BE2C (cell line): Measurements from ENCODE around the gene SPDEF.

Experiments
- DNase-seq: peaks from one replicate; pipeline ENCODE4 v3.0.0-alpha.2; 2020
- H3K27me3 ChIP-seq: fragments of 250-450 bp; sonication (Bioruptor Pico); 2 replicates; pipeline ENCODE4 v1.5.1; 2020; ENCODE audit warnings: mild to moderate bottlenecking
- H3K36me3 ChIP-seq: fragments of 250-450 bp; sonication (Bioruptor Pico); 2 replicates; pipeline ENCODE4 v1.5.1; 2020; ENCODE audit warnings: mild to moderate bottlenecking
- H3K4me1 ChIP-seq: fragments of 250-450 bp; sonication (Bioruptor Pico); 2 replicates; pipeline ENCODE4 v1.5.1; 2020
- H3K4me3 ChIP-seq: 2 replicates; pipeline ENCODE4 v1.5.1; 2011; ENCODE audit warnings: low read depth, low read length
- H3K9me3 ChIP-seq: fragments of 250-450 bp; sonication (Bioruptor Pico); 2 replicates; pipeline ENCODE4 v1.5.1; 2020
- TF ChIP-seq, protein P1 (sequence below): IDR thresholded peaks from 2 replicates; pipeline ENCODE4 v1.5.1; 2012; ENCODE audit warnings: mild to moderate bottlenecking, low read depth, low read length

The SPDEF gene

DNA sequence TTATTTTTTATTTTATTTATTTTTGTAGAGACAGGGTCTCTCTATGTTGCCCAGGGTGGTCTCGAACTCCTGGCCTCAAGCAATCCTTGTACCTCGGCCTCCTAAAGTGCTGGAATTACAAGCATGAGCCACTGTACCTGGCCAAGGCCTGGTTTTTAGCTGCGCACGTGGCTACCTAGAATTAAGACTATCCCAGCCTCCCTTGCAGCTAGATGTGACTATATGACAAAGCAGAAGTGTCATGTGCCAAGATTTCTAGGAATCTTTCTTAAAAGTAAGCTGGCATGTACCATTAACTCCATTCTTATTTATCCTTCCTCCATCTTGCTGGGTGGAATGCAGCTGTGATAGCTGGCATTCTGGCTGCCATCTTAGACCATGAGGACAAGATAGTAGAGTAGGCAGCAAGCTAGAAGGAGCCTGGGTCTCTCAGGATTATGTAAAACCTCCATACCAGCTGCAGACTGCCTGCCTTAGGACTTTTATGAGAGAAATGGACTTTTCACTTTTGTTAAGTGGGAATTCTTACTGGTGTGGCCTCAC is 2.1 kb upstream of the SPDEF start:
- H3K27me3 ChIP-seq, result no peaks in the 10 kb centered on the region
- no peaks in the 10 kb centered on the region for H3K9me3 ChIP-seq
- no peaks in the 10 kb centered on the region for H3K4me1 ChIP-seq
- TF ChIP-seq, protein P1, sequence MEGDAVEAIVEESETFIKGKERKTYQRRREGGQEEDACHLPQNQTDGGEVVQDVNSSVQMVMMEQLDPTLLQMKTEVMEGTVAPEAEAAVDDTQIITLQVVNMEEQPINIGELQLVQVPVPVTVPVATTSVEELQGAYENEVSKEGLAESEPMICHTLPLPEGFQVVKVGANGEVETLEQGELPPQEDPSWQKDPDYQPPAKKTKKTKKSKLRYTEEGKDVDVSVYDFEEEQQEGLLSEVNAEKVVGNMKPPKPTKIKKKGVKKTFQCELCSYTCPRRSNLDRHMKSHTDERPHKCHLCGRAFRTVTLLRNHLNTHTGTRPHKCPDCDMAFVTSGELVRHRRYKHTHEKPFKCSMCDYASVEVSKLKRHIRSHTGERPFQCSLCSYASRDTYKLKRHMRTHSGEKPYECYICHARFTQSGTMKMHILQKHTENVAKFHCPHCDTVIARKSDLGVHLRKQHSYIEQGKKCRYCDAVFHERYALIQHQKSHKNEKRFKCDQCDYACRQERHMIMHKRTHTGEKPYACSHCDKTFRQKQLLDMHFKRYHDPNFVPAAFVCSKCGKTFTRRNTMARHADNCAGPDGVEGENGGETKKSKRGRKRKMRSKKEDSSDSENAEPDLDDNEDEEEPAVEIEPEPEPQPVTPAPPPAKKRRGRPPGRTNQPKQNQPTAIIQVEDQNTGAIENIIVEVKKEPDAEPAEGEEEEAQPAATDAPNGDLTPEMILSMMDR, result no peak
- H3K36me3 ChIP-seq, result no peaks in the 10 kb centered on the region
- no peak overlapping the region for H3K4me3 ChIP-seq
- no peak for DNase-seq

DNA sequence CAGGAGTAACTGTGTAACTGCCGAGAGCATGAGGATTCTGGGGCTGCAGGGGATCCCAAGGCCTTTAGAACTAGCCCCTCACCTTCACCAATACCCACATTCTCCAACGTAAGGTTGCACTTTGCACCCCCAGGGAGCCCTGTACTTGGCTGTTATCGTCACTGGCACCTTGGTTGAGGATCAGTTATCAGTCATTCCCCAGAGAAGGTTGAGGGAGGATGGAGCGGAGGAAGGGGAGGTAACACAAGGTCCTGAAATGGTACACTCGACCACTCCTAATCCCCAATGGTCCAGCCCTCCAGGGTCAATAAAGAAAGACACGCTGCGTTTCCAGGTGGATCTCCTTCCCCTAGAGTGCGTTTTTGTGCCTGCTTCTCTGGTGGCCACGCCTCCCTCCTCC is 1.1 kb upstream of the SPDEF start:
- H3K9me3 ChIP-seq, result no peaks in the 10 kb centered on the region
- no peak overlapping the region for H3K4me3 ChIP-seq
- H3K4me1 ChIP-seq, result no peaks in the 10 kb centered on the region
- no peaks in the 10 kb centered on the region for H3K27me3 ChIP-seq
- TF ChIP-seq, protein P1, result no peak
- H3K36me3 ChIP-seq, result no peaks in the 10 kb centered on the region
- no peak for DNase-seq

DNA sequence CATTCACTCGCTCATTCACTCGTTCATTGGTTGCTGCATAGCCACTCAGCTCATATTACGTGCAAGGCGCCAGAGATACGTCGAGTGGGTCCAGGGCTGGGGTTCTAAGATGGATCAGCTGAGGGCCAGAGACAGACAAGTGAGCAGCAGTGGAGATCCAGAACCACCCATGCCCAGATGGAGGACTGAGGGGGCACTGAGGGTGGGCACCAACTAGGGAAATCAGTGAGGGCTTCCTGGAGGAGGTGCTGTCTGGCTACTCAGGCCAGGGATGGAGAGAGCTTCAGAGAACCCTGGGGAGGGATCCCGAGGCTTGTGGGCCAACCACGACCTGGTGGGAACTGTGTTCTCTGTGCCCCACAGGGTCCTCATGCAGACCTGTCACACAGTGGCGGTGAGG is 364 bp upstream of the SPDEF start:
- Histone ChIP-seq H3K4me1 (no peaks in the 10 kb centered on the region), H3K9me3 (no peaks in the 10 kb centered on the region), H3K27me3 (no peaks in the 10 kb centered on the region), H3K36me3 (no peaks in the 10 kb centered on the region), H3K4me3 (no peak overlapping the region)
- DNase-seq, result no peak
- TF ChIP-seq, protein P1, result no peak

DNA sequence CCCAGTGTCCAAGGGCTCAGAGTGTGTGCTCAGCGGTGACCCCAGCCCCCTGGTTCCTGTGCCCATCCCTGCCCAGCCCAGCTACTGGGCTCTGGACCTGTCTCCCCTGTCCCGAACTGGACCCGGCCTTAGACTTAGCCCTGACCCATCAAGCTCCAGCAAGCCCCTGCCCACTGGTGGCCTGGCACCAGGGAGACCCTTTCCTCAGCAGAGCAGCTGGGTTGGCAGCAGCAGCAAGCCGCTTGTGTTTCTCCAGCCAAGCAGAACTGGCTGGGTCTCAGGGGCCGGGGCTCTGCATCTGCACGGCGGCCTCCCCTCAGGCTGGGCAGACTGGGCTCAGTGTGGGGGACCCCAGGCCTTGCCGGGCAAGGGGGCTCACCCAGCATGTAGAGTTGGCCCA is 801 bp downstream of the SPDEF start:
- H3K36me3 ChIP-seq, result no peaks in the 10 kb centered on the region
- no peaks in the 10 kb centered on the region for H3K4me1 ChIP-seq
- no peaks in the 10 kb centered on the region for H3K9me3 ChIP-seq
- TF ChIP-seq, protein P1, result no peak
- no peak overlapping the region for H3K4me3 ChIP-seq
- no peaks in the 10 kb centered on the region for H3K27me3 ChIP-seq
- DNase-seq, result no peak

DNA sequence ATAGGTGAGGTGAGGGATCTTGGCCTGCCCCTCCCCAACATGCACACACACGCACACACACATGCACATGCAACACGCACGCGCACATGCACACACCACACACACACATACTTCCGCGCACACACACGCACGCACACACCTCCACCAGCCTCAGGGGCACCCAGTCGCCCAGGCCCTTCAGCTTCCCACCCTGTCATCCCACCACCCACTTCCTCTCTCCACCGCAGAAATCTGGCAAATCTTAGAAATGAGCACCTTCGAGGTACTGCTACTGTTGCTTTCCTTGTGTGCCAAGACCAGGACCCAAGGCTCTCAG is 1.2 kb downstream of the SPDEF start:
- DNase-seq, result no peak
- no peaks in the 10 kb centered on the region for H3K27me3 ChIP-seq
- H3K4me1 ChIP-seq, result no peaks in the 10 kb centered on the region
- H3K4me3 ChIP-seq, result no peak overlapping the region
- H3K9me3 ChIP-seq, result no peaks in the 10 kb centered on the region
- H3K36me3 ChIP-seq, result no peaks in the 10 kb centered on the region
- TF ChIP-seq, protein P1, result no peak

DNA sequence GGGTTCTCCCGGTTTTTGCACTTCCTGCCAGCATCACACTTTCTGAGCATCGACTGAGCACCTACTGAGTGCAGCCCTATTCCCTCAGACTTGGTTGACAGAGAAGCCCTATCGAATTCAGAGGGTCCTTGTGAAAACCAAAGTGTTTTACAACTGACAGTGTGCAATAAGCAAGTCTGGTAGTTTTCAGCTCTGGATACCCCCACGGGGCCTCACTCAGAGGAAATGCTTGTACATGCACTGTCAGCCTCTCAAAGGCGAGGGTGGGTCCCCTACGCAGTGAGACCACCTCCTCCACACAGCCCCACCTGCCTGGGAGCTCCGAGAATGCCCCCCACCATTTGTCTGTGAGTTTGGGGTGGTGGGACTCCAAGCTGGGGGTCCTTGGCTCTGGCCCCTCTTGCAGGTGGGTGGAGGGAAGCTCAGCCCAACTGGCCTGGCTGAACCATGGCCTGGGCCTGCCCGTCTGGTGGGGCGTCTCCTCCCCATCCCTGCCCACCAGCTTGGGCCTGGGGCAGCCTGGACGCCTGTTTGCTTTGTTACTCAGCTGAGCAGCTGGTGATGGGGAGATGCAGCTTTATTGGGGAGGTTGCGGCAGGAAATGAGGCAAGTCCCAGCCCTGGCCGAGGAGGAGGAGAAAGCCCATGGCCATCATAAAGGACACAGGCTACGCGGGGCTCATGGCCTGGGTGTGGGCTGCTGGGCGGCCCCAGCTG is 1.7 kb downstream of the SPDEF start:
- H3K4me3 ChIP-seq, result no peak overlapping the region
- no peaks in the 10 kb centered on the region for H3K27me3 ChIP-seq
- H3K36me3 ChIP-seq, result no peaks in the 10 kb centered on the region
- TF ChIP-seq, protein P1, result no peak
- no peak for DNase-seq
- no peaks in the 10 kb centered on the region for H3K4me1 ChIP-seq
- H3K9me3 ChIP-seq, result no peaks in the 10 kb centered on the region
